GM19463 (cell line): ENCODE results near the gene ARHGEF12.

Experiments
- ATAC-seq: cut with Tn5 transposase; IDR thresholded peaks from one replicate; pipeline ENCODE4 v1.9.1; 2021; ENCODE audit warnings: mild to moderate bottlenecking, moderate library complexity; ENCODE audit not compliant: unreplicated experiment

ARHGEF12 gene, protein sequence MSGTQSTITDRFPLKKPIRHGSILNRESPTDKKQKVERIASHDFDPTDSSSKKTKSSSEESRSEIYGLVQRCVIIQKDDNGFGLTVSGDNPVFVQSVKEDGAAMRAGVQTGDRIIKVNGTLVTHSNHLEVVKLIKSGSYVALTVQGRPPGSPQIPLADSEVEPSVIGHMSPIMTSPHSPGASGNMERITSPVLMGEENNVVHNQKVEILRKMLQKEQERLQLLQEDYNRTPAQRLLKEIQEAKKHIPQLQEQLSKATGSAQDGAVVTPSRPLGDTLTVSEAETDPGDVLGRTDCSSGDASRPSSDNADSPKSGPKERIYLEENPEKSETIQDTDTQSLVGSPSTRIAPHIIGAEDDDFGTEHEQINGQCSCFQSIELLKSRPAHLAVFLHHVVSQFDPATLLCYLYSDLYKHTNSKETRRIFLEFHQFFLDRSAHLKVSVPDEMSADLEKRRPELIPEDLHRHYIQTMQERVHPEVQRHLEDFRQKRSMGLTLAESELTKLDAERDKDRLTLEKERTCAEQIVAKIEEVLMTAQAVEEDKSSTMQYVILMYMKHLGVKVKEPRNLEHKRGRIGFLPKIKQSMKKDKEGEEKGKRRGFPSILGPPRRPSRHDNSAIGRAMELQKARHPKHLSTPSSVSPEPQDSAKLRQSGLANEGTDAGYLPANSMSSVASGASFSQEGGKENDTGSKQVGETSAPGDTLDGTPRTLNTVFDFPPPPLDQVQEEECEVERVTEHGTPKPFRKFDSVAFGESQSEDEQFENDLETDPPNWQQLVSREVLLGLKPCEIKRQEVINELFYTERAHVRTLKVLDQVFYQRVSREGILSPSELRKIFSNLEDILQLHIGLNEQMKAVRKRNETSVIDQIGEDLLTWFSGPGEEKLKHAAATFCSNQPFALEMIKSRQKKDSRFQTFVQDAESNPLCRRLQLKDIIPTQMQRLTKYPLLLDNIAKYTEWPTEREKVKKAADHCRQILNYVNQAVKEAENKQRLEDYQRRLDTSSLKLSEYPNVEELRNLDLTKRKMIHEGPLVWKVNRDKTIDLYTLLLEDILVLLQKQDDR (N-terminal part only)

GRCh38 chr11:120335908-120336640 is at the start of gene ARHGEF12:
Gene ARHGEF12, plus strand, starts transcription at chr11:120336413. Its CDS starts 831 bp downstream, at chr11:120337244.
- ATAC-seq = peak; percentile 63

DNA sequence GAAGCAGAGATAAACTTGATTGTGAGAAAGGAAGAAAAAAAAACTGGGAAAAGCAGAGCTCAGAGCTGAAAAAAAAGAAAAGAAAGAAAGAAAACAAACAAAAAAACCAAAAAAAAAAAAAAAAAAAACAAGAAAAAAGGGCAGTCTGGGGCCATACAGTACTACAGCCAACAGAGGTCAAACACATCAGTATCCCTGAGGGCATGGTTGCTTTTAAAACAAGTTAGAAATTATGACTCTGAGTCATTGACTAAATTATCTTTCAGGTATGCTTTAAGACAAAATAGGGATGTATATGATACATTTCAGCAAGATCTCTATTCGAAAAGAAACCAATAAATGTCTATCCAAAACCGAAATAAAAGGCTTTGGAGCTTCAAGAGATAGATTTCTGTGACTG is 48.2 kb upstream of the ARHGEF12 start:
- no peak for ATAC-seq

DNA sequence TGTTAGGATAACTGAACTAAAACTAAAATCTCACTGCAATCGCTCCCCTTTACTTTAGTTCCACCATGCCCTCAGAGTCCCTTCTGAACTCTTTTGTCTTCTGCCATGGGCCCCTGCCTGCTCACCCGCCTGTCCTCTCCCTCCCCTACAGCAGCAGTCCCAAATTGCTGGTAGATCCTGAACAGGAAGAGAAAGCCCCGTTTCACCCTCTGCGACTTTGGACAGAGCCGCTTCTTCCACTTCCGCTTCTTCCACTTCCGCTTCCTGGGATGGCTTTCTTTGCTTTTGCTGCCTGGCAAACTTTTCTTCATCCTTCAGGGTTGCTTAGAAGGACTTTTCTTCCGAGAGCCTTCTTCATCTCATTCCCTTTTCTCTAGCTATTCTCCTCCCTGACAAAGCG is 46.8 kb upstream of the ARHGEF12 start:
- ATAC-seq = no peak

- ATAC-seq = no peak
These were observed 45.3 kb upstream of the ARHGEF12 start for GRCh38 chr11:120290956-120291355.

- ATAC-seq = no peak
These were observed 43.0 kb upstream of the ARHGEF12 start for GRCh38 chr11:120293038-120293800.

DNA sequence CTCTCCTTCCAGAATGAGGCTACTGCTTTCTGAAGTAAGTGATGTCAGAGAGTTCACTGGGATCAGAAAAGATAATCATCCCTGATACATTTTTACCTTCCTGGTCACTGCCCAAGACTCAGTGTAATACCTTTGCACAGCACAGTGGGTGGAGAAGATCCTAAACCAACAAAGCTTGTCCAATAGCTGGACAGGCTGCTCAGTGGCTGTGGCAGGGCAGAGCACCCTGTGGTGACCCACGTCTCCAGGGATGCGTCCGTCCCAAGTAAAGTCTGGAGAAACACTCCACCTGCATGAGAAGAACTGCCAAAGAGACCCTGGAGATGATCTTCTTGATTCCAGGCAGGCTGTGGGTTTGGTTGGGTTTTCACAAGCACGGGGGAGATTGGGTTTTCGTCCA is 42.1 kb upstream of the ARHGEF12 start:
- ATAC-seq = no peak

GRCh38 chr11:120295099-120295498 is 41.1 kb upstream of the ARHGEF12 start:
- ATAC-seq = no peak

DNA sequence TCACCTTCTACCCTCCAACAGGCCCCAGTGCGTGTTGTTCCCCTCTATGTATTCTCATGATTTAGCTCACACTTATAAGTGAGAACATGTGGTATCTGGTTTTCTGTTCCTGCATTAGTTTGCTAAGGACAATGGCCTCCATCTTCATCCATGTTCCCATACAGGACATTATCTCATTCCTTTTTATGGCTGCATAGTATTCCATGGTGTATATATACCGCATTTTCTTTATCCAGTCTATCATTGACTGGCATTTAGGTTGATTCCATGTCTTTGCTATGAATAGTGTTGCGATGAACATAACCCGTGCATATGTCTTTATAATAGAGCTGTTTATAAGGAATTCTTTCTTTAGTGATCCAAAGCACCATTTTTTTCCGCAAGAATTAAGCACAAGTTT is 39.7 kb upstream of the ARHGEF12 start:
- no peak for ATAC-seq

- ATAC-seq = no peak
These were observed 37.8 kb upstream of the ARHGEF12 start for GRCh38 chr11:120298461-120298860.

GRCh38 chr11:120302001-120302805 is 34.0 kb upstream of the ARHGEF12 start:
- ATAC-seq = no peak

DNA sequence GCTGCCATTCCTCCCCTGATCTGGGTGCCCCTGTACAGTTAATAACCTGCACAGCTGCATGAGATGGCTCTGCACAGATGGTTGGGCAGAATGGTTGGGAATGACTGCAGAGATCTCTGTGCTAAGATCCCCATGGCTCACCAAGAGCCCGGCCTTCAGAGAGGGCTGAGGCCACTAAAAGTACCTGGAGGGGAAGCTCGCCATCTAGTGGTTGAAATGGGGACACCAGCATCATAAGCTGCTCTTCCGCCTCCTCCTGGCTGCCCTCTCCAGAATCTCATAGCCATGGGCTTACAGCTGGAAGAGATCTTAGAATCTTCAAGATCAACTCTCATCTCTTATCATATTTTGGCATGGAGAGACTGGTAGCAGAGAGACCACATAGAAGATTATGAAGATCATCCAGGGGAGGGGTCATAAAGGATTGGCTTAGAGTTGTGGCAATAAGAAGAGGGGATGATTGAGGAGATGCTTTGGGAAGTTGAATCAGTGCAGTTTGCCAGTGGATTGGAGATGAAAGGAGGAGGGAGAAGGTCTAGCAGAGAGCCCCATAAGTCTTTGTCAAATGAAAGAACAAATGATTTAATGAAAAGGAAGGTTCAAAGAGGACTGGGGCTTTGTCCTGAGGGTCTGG is 33.1 kb upstream of the ARHGEF12 start:
- peak; percentile 78 for ATAC-seq

DNA sequence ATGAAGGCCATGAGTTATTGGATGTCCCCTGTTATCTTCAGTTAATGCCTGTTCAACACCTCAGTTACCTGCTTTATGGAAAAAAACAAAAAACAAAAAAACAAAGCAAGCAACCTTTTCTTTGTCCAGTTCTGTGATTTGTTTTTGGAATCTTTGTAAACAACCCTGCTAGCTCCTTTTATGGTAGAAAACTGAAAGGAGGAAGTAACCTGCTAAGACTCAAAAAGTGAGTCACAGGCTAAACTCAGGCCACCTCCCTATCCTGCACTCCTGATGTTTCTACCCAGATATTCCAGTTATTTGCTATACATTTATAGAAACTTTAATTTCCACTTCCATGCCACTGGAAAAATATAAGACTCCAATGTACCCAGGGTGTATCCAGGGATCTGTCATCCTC is 31.7 kb upstream of the ARHGEF12 start:
- ATAC-seq = no peak

DNA sequence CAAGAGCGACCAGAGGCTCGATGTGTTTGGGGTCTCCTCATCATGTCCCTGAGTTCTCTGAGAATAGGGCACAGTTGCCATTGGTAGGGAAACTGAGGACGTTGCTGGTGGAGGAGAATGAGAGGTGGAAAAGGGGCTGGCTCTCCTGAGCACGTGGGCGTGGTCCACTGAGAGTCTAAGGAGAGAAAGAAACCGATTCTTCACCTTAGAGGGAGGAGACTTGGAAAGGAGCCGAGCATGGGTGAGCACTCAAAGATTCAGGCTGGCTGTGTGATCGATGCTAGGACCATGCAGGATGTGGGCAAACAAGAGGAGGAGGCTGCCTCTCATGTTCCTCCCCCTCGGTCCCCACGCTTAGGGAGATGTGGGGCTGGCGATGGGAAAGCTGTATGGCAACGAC is 30.9 kb upstream of the ARHGEF12 start:
- no peak for ATAC-seq

DNA sequence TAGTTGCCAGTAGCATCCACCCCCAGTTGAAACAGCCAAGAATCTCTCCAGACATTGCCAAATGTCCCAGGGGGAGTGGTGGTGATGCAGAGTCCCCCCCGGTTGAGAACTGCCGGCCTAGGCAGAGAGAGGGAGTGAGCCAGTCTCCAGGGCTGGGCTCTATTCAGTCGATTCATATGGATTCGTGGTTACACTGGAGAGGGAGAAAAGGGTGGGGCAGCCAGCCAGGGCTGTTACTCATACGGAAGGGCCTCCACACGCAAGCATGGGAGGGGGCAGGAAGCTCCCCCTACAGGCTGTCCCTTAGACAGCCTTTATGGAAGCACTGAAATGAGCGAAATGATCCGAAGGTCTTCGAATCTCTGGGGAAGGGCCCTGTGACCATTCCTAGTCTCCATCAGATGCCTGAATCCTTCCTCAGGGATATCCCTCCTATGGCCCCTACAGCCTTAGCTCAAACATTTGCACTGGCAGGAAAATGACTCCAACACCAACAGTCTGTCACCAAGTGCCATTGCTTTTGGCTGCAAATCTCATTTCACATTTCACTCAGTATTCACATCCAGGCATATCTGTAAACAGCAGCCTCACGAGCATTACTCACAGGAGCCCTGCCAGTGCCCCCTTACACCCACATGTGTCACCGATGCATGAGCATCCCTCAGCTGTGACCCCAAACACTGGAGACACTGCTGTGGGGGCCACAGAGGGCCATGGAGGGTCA is 29.5 kb upstream of the ARHGEF12 start:
- ATAC-seq = no peak

DNA sequence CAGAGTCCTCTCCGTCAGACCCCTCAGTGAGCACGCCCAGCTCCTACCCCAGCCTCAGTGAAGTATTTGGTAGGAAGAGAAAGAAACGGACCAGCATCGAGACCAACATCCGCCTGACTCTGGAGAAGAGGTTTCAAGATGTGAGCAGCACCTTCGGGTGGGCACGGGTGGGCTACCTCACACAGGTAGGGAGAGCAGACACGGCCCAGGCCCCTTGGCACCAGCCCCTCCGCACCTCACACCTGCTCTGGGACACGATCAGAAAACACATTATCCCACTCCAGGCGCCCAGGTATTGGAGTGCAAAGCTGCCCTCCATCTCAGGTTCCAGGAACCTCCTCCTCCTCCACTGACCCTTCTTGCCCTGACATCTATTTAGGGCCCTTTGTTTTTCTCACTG is 28.7 kb upstream of the ARHGEF12 start:
- no peak for ATAC-seq

GRCh38 chr11:120308081-120308480 is 28.1 kb upstream of the ARHGEF12 start:
- no peak for ATAC-seq

DNA sequence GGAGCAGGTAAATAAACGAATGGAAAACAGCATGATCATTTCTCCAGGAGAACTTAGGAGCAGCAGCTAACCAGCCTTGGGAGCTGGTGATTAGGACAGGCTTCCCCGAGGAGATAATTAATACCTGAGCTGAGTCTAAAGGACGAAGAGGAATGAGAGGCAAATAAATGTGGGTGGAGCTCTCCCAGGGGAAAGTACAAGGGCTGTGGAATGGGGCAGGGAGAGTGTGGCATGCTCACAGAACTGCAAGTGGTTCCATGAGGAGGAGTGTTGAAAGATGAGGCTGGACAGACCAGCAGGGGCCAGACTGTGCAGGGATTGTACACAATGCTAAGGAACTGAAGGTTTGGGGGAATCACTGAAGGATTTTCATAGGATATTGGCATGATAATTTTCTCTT is 25.3 kb upstream of the ARHGEF12 start:
- no peak for ATAC-seq

GRCh38 chr11:120314861-120315260 is 21.4 kb upstream of the ARHGEF12 start:
- no peak for ATAC-seq
